DMS114 treated with DMSO at 0.1 percent for 48 hours (cell line): Measurements from ENCODE around the gene FAM227A.

Source experiments
- DNase-seq: peaks from one replicate; lab custom pipeline; 2025; ENCODE audit not compliant: unreplicated experiment; lab: John Stamatoyannopoulos, UW

Gene FAM227A

DNA sequence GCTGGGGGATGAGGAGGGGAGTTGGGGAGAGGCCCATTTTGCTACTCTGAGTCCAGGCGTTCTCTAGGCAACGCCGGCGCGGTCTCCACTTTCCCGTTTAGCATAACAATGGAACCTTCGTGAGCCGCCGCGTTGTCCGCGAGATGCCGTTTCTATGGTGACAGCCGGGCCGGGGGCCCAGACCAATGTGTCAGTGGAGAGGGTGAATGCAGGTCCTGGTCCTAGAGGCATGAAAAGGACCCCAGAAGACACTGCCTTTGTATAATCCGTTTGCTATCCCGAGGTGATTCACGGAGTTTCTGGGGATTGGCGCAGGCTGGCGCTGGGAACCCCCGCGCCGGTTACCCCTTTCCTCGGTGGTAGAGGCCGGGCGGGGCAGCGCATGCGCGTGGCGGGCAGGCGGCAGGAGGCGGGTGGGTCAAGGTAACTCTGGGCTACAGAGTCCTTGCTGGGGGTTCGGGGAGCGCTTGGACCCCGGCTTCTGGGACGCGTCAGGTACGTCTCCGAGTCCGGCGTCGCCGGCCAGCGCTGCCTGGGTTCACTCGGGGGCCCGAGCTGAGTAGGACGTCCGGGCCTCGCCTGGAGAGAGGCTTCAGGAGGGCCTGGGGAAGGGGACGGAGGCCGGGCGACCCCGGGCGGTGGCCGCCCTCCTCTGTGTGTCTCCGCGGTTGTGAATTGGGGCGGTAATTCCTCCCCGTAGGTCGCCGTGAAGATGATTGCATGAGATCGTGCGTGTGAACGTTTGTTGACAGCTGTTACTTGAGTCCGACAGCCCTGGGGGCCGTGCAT is at the start of gene FAM227A, which contains the start of gene CBY1:
Gene FAM227A (minus strand): TSS at position 137 of the 789 bp plus-strand sequence. CDS start 6,224 bp downstream, outside the sequence.
Gene CBY1 (plus strand): TSS at position 383 of the 789 bp plus-strand sequence. CDS start 11,417 bp downstream, outside the sequence.
- peak; percentile 83 for DNase-seq

DNA sequence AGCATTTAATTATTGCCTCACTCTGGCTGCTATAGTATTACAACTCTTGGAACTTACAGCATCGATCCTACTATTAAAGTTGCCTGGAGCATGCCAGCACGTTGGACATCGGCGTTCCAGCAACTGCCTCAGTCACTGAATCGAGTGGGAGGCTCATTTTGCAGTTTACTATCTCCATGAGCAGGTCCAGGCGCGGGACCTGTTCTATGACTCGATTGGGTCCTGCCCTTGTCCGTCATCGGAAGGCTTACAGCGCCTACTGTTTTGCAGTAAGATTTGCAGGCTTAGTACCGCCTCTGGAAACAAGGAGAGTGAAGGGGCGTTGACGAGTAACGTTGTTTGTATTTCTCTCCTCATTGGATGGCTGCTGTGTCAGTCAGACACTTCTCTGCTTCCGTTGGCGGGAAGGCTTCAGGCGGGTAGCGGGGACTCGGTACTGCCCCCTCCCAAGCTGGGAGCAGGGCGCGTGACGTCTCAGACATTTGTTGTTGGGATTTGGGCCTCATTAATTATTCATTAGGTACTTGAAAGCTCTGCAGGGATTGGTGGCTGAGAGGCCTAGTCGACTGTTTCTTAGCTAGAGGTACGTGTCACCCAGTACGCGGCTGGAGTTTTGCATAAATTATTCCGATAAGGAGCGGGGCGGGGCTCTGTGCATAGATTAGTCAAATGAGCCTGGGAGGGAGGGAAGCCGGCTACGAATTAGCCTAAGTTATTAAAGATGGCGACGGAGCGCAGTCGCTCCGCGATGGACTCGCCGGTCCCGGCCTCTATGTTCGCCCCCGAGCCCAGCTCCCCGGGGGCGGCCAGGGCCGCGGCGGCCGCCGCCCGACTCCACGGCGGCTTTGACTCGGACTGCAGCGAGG is 49.3 kb upstream of the FAM227A start, which contains the start of gene GTPBP1:
Gene GTPBP1 (plus strand): TSS at position 710 of the 866 bp plus-strand sequence. CDS start 12 bp downstream, at position 722.
- DNase-seq = peak; percentile 100

DNA sequence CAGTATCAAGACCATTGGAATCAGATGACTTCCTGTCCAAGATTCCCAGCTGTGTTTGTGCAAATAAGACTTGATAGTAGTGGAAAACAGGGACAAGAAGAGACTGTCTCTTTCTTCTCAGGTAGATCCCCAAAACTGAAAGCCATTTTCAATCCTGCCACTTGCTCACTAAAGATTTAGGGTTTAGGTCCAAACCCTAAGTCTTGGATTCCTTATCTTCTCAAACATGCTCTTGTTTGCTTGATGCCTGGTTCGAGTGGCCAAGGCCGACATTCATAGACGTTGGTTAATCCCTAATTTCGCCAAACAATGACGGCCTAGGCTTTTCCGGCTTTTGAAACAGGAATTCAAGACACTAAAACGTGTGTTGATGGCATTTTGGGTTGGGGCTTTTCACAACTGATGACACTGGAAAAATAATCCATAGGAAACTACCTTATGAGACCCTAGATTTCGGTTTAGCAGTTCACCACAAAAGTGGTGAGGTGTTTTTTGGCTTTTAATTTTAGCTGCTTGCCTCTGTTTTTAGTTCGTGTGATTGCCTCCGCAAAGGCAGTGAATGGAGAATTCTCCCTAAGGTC is 48.6 kb upstream of the FAM227A start:
- DNase-seq = no peak

DNA sequence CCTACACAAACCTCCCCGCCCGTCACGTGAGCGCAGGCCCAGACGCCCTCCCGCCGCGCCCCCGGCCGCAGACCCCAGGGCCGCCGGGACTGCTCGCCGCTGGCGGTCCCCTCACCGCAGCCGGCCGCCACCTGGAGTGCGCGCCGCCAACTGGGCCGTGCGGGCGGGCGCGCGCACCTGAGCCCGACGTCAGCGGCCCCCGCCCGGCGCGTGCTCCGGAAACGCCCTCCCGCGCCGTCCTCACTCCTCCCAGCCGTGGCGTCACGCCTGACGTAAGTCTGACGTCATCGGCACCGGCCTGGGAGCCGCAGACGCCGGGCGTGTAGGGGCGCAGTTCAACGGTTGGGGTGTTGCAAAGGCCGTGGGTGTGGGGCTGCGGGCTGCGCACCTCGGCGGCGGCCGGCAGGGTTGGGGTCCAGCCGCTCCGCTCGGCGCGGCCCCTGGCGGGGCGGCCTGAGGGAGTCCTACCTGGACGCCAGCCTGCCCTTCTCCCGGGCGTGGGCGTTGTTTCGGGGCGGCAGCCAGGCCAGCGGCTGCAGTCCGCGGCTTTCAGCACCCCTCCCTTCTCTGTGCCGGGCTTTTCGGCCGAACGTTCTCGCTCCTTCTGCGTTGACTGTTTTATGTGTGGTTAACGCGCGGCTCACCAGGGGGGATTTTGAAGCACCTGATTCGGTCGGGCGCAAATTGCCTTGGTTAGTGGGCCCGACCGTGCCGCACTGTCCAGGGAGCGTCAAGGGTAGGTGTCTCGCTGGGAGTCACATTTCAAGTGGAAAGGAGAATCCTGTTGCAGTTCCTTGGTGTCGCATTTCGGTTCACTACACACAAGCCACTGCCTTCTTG is 44.8 kb upstream of the FAM227A start, which contains the start of gene JOSD1:
Gene JOSD1 (minus strand): TSS at position 155 of the 840 bp plus-strand sequence. CDS start 956 bp downstream, outside the sequence.
- DNase-seq = peak; percentile 53

DNA sequence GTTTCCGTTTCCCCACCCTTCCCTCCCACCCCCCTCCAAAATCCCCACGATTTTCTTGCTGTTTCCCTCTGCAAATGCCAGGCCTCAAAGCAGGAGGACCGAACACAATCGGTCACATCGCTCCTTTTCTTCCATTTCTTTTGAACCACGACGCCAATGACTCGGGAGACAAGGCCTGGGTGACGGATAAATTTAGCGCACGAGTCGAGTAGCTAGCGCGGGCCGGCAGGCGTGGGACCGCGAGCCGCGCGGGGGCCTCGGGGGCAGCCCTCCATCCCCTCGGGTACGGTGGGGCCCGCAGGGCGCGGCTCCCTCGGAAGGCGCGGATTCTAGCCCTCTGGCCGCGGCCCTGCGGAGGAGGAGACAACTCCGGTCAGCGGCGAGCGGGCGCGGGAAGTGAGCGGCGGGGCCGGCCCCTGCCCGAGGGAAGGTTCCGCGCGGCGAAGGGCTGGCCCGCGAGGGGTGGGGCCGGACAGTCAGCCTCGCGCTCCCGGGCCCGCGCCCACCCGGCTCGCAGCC is 44.1 kb upstream of the FAM227A start:
- DNase-seq = no peak

DNA sequence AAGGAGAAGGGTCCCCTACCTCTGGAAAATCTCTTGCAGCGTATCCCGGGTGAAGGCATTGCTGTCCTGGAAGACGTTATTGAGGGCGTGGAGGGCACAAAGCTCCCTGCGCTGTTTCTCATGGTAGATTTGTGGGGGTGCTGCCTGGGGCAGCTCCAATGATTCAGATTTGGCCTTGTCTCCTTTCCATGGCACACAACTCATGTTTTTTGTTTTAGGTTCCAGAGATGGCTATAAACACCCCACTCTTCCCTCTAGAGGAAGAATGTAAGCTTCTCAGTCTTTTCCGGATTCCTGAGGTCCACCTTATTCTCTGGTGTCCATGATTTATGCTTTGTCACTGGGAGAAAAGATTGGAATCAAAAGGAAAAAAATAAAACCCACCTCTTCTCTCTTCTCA is 43.6 kb upstream of the FAM227A start:
- no peak for DNase-seq

DNA sequence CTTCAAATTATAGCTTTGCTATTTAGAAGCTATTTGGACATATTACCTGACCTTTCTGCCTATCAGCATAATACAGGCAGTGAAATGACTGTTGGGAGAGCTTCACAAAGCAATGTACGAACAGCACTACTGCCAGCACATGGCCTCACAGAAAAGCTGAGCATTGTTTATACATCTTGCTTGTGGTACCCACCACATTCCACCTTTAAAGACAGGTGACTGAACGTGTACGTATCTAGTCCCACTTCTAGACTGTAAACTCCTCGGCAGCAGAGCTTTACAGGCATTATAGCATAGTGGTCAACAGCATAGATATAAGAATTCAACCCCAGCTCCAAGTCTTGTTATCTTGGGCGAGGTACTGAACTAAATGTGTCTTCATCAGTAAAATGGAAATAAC is 43.0 kb upstream of the FAM227A start:
- DNase-seq = no peak

DNA sequence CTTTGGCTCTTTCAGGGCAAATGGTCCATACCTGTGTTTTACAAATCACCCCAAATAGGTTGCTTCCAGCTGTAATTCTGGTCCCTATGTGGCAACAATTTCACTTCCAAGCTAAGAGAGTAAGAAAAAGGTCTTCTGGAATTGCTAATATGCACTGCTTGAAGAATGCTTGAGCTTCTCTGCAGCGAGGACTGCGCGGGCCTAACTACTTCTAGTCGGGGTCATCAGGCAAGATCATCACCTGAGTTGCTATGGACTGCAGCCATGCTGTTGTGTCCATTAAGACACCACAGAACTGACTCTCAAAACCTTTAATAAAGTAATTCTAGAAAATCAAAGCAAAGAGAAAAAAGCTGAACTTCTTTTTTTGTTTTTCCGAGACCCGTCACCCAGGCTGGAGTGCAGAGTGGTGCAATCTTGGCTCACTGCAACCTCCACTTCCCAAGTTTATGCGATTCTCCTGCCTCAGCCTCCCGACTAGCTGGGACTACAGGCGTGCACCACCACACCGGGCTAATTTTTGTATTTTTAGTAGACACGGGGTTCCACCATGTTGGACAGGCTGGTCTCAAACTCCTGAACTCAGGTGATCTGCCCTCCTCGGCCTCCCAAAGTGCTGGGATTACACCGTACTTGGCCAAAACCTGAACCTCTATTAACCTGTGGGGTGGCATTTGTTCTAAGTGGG is 42.4 kb upstream of the FAM227A start:
- no peak for DNase-seq

DNA sequence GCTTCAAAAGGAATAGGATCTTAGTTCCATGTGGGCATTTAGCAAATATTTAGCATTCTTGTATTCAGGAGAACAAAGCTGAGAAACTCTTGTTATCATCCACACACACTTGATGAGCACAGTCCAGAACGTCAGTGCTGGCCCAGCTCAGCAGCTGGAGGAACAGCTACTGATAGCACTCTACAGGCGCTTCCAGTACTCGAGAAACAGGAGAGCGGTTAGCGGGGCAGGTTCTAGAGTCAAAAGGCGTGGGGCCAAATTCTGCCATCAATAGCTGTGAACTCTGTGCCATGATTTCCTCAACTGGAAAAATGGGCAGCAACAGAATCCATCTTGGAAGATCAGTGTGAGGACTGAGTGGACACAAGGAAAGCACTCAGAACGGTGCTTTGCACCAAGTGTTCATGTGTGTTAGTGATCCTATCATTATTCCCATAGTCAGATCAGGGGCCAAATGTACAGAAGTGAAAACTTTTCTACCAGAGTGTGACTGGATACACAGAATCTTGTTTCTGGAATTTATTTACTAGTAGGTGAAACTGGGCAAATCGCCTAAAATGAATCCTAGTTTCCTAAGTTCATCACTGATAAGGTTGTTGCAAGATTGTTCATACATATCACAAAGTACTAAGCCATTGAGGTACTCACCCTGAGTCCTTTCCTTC is 41.4 kb upstream of the FAM227A start:
- DNase-seq = no peak

DNA sequence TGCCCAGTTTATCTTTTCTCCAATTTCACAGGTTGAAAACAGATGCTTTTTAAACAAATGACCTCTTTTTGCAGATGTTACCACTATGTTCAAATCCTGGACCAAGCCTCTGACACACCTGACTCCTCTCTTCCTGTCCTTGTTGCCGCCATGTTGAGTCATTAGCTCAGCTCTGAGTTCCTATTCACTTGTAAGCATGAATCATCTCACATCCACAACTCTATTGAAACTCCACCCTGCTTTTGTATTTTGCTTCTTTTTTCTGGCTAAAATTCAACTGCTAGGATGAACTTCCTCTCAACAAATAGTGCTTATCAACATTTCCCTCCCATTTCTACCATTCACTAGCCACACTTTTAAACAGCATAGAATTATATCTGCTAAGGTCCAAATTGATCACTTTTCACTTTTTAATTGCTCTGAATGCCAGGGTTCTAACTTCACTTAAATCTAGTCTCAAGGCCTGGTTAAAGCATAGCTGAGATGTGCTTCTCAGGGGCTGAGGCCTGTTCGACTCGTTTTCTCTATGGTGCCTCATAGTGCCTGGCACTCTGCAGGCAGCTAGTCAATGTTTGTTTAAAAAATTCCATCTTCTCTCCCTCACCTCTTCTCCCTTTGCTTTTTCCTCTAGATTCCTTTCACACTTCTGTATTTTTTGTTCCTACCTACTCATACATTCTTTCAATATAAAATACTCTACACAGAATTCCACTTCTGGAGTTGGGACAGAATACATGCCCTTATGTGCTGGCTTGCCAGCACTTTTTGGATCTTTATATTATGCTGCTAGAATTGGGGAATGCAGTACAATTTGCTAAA is 40.6 kb upstream of the FAM227A start:
- no peak for DNase-seq

DNA sequence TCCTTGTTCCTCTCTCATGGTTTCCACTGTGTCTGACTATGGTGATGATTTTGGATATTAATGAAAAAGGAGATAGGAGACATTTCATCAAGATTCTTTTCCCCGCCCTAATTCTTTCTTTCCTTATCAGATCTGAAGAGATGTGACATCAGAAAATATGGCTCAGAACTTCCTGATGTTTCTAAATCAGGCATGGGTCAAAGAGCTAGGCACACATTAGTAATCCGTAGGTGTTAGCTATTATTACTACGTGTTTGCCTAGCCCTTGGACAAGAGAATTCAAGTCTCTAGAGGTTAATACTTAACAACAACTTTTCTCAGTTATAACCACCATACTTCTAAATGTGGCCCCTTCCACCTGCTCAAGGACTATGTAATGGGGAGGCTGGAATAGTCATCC is 38.7 kb upstream of the FAM227A start:
- DNase-seq = no peak

DNA sequence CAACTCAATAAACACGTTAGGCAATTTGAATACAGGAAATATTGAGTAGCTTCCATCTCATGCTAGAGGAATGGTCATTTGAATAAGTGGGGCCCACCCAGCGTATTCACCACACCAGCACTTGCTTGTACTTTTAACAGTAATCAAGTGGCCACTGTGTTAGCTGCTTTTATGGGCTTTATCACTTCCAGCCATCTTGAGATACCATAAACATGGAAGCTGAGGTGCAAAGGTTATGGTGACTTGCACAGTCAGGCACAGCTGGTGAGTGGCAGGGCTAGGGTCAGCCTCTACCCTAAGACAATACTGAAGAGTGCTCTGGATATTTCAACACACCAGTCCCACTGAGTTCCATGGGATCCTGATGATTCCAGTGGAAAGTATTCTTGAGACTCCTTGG is 37.9 kb upstream of the FAM227A start:
- DNase-seq = no peak

DNA sequence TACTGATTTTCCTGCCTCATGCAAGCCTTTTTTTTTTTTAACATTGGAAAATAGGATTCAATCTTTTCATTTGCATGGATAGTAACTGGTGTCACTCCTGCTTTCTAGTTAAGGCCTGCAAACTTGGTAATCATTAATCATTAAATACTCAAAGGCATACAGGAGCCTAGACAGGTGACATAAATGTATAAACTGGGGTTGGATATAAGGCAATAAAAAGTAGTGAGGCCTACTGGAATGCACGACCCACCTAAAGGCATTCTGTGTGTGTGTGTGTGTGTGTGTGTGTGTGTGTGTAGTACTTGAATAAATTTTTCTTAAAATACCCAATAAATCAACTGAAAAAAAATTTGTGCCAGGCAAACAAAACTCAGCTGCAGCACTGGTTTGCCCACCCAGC is 33.5 kb upstream of the FAM227A start:
- no peak for DNase-seq

DNA sequence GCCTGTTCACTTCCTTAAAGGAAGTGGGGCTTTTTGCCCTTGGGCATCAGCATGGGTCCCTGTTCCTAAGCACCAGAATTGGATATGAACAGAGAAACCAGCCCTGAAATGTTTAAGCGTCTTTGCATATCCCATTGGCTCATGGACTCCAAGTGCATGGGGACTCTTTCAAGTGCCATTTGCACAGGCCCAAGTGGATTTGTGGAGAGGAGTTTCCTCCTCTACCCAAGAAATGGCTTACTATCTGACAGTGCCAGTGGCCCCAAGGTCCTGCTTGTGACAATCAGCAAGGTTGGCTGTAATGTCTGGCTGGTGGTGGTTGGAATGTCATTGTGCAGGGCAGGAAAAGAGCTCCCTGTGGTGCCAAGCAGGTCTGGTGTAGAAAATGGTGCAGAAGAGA is 29.6 kb upstream of the FAM227A start:
- DNase-seq = no peak

DNA sequence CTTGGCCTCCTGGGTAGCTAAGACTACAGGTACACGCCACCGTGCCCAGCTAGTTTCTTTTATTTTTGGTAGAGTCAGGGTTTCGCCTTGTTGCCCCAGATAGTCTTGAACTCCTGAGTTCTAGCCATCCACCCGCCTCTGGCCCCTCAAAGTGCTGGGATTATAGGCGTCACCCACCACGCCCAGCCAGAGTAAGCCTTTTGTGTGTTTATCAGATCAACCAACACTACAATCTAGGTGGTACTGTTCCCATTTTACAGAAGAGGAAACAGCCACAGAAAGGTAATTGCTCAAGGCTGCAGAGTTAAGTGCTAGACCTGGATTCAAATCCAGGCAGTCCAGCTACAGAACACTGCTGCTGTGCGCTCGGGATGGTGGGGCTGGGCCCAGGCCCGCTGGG is 28.7 kb upstream of the FAM227A start:
- DNase-seq = no peak

DNA sequence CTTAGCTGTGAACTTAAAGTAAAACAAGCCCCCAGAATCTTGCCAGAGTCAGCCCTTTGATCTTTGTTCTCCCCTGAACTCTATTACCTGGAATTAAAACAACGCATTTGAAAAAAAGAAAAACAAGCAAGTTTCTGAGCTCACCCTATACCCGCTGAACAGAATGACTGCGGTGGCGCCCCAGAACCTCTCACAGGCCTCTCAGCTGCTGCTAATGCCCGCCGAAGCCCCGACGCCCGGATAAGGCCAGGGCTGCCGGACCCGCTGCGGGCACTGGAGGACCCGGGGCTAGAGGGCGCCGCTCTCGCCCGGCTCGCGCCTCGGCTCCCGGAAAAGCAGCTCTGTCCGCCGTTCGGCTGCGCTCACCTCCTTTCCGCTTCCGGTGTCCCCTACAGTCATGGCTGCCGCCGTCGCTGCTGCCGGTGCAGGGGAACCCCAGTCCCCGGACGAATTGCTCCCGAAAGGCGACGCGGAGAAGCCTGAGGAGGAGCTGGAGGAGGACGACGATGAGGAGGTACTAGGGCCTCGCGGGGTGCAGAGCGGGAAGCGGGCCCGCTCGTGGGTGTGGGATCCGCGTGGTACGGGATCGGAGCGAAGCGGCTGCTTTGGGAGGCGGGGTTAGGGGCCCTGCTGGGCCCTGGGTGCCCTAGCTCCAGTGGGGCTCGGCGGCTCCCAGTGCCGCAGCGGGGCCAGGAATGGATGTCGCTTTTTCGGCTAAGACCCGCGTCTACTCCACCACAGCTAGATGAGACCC is 25.6 kb upstream of the FAM227A start, which contains the start of gene TOMM22:
Gene TOMM22 (plus strand): TSS at position 376 of the 754 bp plus-strand sequence. CDS start 22 bp downstream, at position 398.
- peak; percentile 78 for DNase-seq

DNA sequence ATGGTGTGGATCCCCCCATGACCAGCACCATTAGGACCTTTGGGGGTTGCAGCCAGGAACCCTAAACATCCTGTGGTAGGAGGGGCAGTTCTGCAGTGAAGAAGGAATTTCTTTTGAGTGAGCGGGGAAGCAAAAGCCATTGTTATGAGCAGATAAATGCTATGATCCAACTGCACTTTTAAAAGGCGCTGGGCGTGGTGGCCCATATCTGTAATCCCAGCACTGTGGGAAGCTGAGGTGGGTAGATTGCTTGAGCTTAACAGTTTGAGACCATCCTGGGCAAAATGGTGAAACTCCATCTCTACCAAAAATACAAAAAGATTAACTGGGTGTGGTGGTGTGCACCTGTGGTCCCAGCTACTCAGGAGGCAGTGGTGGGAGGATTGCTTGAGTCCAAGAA is 19.6 kb upstream of the FAM227A start:
- DNase-seq = no peak
